Stimulated activated CD4-positive, alpha-beta T cell treated with anti-CD3 and anti-CD28 coated beads, Interleukin-2, amount 100 ng/mL, for 4 hours (primary cell): ENCODE data around the gene TELO2.

Experiments used
- DNase-seq: peaks from one replicate; pipeline ENCODE4 v3.0.0-alpha.2; 2020; ENCODE audit warnings: low read depth

The TELO2 gene

GRCh38 chr16:1556254-1556653 is 63.1 kb downstream of the TELO2 start:
- no peak for DNase-seq

GRCh38 chr16:1557074-1557473 is 63.9 kb downstream of the TELO2 start:
- DNase-seq = no peak

GRCh38 chr16:1557576-1557975 is 64.4 kb downstream of the TELO2 start:
- no peak for DNase-seq

- no peak for DNase-seq
Observed at GRCh38 chr16:1559446-1559975, 66.4 kb downstream of the TELO2 start.
